ENCODE data around the gene GDE1.

Gene GDE1

DNA sequence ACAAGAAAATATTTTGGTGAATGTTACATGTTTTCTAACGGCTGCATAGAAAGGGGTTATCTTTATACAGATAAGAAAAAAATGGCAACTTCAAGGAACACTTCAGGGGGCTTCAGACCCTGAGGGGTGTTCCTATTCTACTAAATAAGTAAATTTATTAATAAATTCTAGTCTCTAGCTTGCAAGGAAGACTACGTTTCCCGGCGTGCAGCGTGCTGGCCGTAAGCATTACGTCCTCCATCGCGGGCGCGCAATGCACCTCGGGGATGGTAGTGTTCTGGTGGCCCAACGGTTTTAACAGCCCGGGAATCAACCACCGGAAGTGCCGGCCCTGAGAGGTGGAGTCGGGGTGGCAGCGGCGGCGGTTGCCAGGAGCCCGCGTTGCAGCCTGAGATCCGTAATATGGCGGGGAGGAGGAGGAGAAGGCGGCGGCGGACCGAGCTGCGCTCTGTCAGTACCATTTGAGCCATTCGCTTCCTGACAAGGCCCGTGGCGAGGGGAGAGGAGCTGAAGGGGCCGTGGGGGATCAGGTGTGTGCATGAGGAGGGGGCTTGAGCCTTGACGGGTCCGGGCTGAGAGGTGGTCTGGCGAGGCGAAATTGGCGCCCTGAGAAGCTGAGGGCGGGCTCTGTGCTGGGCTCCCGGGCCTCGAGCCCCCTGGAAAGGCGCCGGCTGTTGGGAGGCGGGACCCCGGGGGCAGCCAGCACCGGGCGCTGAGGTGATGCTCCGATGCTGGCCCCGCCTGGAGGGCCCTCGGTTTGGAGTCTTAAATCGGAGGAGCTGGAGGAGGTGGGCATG lies 1.9 kb upstream of the GDE1 start, which contains the start of gene CCP110:
Gene CCP110 (plus strand): TSS at position 384 of the 797 bp plus-strand sequence. CDS start 3,940 bp downstream, outside the sequence.
- DNase-seq, result peak; percentile 95

DNA sequence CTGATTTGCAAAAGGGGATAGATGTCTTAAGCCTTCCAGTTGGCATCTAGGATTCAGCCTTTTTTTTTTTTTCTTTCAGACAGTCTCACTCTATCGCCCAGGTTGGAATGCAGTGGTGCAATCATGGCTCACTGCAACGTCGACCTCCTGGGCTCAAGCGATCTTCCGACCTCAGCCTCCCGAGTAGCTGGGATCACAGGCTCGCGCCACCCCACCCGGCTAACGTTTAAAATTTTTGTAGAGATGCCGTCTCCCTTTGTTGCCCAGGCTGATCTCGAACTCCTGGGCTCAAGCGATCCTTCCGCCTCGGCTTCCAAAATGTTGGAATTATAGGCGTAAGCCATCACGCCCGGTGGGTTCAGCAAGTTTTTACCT lies 1.3 kb upstream of the GDE1 start:
- no peak for DNase-seq

DNA sequence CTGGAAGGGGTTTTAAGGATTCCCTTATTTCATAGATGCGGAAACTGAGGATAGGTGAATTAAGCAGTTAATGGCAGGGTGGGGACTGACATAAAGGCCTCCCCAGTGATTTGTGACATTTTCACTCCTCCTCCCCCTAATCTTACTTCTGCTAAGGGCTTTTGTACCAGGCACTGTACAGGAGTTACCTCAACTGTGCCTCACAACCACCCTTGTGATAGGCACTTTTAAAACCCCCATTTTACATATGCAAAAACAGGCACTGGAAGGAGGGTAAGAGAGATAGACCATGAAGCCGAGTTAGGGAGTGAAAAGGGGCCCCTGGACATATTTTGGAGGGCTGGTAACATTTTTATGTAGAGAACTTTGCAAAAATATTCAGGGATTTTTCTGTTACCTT lies 862 bp upstream of the GDE1 start:
- DNase-seq, result no peak

DNA sequence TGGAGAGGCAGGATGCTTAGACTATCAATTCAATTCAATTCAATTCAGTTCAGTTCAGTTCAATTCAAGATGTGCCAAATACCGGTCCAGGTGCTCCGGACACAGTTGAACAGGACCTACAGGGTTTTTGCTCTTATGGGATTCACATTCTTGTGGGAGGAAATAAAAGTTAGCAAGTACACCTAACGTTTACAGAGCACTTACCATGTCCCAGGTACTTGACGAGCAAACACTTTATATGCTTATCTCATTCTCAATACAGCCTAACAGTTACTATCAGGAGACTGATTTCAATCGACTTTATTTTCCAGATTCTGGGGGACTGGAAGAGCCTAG lies 467 bp upstream of the GDE1 start:
- DNase-seq, result no peak

DNA sequence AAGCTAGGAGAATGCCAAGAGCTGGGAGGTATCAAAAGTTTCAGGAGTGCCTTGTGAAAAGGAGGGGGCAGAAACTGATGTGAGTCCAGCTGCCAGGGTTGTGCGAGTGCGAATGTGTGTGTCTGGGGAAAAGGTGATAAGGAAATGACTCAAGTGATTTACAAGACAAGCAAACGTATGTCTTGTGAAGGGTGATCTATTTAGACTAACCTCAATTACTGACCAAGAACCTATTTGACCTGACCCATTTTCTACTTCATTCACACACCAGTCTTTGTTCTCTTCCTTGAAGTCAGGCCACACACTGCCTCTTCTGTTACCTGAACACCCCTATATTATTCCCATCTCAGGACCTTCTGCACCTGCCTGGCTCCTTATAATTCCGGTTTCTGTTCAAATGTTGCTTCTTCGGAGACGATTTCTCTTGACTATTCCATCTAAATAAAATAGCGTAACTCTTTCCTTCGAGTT lies 1.0 kb downstream of the GDE1 start:
- DNase-seq, result no peak

DNA sequence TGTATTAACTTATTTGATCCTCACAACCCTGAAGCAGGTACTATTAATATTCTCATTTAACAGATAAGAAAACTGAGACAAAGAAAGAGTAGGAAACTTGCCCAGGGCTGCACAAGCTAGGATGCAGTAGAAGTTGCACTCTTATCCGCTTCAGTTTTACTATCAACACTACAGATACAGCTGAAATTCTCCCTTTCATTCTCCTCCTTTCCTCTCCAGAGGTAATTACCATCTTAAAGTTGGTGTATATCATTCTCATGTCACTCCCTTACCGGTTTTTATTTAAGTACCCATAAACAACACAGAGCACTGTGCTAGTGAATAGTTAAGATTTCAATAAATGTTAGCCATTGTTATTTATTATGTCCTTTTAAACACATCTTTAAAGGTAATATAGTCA lies 3.5 kb downstream of the GDE1 start:
- no peak for DNase-seq

DNA sequence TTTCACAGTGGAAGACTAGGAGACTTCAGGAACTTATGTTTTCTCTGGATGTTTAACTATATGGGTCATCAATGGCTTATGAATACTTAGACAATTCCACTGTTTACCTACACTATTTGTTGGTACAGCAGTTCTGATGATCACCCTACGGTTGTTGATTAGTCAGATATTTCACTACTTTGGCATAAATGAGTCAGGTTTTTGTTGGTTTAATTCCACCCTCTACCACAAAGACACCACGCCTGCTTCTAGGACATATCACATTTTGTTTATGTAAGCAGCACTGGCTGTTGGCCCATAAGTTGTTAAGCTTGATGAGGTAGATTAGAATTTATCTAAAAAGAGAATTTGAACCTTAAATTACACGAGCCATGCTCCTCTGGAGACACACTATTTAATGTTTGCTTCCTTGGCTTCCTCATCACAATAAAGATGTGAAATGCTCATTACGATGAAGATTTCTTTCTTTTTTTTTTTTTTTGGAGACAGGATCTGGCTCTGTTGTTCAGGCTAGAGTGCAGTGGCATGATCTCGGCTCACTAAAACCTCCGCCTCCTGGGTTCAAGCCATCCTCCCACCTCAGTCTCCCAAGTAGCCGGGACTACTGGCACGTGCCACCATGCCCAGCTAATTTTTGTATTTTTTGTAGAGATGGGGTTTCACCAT lies 4.3 kb downstream of the GDE1 start:
- DNase-seq, result no peak

DNA sequence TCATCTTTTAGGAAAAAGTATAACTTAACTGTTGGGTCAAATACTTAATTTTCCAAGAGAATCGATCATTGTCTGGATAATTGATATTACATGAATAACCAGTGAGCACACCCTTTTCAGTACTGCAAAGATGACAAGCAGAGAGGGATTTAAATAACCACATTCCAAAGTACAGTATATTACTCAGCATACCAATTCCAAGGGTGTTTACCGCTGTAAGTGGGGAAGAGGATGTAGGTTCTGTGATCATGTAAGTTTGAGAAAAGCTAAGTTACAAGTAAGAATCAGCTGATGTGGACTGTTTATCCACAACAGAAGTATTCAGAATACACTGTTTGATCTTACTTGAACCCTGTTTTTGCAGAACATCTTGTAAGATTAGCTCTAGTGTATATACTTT lies 6.1 kb downstream of the GDE1 start:
- DNase-seq, result no peak

DNA sequence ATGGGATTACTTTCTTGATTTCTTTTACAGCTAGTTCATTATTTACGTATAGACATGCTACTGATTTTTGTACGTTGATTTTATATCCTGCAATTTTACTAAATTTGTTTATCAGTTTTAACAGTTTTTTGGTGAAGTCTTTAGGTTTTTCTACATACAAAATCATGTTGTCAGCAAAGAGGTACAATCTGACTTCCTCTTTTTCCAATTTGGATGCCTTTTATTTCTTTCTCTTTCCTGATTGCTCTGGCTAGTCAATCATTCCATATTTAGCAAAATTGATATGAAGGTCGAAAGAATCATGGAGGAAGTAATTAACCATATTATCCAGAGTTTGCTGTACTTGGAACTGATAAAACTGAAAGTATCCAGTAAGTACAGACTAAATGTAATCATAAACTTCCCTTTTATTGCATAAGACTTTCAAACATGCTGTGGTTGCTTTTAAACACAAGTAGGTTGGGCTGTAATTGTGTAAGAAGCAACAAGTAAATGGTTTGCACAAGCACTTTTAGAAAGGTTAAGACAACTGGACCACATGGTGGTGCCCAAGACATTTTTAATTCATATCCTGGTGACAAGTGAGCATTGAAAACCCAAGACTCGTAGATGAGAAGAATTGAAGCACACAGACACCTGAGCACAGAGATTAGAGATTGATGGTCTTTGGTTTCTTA lies 8.4 kb downstream of the GDE1 start:
- no peak for DNase-seq

DNA sequence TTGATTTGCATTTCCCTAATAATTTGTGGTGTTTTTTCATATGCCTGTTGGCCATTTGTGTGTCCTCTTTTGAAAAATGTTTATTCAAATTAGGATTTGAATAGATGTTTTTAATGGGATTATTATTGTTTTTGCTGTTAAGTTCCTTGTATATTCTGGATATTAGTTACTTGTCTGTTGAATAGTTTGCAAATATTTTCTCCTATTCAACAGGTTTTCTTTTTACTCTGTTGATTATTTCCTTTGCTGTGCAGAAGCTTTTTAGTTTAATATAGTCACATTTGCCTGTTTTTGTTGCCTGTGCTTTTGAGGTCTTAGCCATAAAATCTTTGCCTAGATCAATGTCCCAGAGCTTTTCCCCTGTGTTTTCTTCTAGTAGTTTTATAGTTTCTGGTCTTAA lies 9.6 kb downstream of the GDE1 start:
- DNase-seq, result no peak

DNA sequence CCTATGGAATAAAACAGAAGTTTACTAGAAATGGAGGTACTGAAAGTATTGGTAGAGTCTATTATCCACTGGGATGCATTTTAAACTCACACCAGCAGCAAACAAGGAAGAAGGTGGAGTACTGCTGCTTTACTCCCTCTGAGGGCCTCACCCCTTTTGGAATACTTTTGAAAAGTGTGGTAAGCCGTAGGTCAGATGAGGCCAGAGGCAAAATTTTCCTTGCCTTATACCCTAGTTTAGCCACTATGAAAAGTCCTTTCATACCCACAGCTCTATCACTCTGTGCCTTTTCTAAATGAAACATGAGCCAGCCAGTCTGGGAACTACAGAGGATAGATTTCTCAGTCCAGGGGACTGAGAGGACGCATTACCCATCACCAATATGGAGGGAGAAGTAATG lies 14.0 kb downstream of the GDE1 start:
- DNase-seq, result no peak

DNA sequence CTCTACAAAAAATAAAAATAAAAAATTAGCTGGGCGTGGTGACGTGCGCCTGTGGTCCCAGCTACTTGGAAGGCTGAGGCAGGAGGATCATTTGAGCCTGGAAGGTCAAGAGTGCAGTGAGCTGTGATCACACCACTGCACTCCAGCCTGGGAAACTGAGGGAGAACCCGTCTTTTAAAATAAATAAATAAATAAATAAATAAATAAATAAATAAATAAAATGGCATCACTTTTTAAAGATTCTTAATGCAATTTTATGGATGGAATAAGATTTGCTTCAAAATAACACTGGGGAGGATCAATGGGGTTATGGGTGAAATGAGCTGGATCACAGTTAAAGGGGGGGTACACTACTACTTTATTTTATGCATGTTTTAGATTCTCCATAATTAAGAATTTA lies 14.9 kb downstream of the GDE1 start:
- DNase-seq, result no peak

DNA sequence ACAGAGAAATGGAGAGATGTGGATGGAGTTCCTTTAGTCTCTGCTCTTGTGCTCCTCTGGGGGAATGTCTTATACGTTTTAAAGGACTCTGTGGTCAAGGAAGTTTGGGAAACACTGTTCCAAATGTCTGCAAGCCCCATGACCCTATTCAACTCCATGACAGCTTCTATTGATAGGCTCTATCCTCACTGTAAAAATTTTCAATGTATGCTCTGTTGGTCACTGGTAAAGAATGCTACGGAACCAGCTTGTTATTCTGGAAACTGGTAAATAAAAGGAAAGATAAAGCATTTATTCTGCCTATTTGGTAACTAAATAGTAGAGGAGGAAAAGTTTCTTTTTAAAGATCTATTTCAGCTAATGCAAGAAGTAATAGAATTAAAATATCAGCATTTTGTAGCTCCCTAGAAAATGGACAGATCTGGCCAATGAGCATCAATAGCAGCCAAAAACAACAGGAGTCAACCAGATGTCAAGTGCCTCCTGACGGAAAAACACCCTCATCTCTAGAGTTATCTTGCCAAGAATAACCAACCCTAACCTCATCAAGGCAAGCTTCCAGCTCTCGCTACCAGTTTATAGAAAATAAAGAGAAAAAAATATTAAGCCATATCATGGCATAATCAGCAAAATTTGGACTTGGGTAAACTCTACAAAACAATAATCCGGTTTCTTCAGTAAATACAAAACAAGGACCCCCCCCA lies 16.1 kb downstream of the GDE1 start:
- DNase-seq, result no peak

DNA sequence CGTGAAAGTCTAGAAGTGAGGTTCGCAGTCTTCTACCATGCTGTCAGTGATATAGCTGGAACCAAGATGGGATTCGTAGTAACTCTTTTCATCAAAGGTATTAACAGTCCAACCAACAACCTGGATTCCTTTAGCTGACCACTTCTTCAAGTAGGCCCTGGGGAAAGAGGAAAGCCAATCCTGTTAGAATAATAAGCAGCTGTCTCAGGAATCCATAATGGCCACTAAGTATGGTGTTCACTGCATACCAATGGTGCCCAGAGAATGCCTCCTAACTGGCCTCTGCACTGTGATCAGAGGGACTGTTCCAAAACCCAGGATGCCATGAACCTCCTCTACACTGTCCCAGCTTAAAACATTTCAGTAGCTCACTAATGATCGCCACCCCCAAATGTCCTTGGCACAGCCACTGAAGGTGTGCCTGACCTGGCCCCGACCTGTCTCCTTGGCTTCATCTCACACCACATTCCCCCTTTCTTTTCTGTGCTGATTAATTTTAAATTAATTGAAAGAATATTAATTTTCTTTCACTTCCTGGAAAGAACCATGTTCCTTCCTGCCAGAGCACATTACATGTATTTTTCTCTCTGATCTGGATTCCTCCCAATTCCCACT lies 18.3 kb downstream of the GDE1 start:
- DNase-seq, result no peak

DNA sequence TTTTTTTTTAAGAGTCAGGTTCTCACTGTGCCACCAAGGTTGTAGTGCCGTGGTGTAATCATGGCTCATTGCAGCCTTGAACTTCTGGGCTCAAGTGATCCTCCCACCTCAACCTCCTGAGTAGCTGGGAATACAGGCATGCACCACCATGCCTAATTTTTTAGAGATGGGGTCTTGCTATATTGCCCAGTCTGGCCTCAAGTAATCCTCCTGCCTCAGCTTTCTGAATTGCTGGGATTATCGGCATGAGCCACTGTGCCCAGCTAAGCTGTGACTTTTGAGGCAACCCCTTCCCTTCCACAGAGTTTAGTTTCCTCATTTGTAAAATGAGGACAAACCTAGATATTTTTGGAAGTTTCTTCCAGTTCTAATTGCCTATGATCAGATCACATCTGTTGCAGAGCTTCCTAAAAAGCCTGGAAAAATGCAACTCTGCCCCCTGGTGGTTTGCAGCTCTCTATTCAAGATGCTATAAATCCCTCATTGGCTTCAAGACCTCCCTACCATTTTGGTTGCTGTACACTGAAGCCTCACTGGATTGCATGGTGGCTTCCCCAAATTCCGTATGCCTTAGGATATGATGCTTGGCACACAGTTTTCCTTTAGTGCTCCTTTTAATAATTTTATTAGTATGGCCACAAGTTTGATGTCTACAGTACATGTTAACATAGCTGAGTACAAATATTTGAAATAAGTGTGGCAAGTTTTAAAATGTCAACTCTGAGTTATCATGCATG lies 19.3 kb downstream of the GDE1 start:
- DNase-seq, result peak; percentile 81

DNA sequence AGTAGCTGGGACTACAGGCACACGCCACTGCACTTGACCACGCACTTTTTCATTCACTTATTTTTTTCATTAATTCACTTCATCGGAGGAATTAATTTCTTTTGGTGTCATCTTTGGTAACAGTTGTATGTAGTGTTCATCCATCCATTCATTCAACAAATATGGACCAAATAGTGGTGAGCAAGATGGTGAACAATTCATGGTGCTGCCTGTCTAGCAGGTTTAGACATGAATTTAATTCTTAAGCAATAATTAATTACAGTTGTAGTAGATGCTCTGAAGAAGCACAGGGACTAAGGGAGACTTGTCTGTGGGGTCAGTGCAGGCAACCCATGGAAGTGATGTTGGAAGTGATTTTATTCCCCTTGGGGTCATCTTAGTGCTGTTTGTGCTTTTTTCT lies 22.4 kb downstream of the GDE1 start:
- DNase-seq, result no peak

DNA sequence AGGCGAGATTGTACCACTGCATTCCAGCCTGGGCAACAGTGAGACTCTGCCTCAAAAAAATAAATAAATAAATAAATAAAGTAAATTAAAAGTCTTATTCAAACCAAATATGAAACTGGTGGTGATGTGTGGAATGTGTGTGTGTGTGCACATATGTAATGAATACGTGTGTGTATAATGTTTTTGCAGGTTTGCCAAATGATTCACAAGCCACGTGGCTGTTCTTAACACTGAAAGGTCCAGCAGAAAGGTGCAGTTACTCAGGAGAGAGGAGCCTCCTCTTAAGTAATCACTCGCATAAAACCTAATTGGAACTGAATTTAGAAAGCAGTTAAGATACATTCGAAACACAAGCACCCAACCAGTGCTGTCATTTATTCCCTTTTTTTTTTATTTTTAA lies 22.9 kb downstream of the GDE1 start:
- DNase-seq, result no peak

DNA sequence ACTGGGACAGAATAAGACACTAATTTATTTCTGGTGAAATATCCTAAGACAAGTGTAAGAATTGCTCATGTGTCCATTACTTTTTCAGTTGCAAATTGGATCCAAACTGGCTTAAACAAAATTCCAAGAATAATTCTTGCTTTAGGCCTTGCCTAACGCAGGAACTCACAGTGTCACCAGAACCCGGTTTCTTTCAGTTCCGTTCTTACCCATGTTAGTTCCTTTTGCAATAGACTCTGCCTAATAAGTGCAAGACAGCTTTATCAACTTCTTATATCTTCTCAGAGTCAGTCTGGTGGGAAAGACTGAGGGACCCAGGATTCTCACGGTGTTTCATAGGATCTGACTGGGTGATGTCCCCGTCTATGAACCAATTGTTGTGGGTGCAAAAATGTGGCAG lies 24.7 kb downstream of the GDE1 start:
- DNase-seq, result no peak

DNA sequence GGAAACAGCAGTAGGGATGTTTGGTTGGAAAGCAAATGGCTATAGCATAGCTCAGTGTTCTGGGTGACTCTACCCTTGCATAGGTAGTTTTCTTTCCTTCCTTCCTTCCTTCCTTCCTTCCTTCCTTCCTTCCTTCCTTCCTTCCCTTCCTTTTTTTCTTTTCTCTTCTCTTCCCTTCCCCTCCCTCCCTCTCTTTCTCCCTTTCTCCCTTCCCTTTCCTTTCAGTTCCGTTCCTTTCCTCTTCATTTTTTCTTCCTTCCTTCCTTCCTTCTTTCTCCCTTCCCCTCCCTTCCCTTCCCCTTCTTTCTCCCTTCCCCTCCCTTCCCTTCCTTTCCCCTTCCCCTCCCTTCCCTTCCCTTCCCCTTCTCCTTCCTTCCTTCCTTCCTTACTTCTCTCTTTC lies 31.3 kb downstream of the GDE1 start:
- DNase-seq, result no peak

DNA sequence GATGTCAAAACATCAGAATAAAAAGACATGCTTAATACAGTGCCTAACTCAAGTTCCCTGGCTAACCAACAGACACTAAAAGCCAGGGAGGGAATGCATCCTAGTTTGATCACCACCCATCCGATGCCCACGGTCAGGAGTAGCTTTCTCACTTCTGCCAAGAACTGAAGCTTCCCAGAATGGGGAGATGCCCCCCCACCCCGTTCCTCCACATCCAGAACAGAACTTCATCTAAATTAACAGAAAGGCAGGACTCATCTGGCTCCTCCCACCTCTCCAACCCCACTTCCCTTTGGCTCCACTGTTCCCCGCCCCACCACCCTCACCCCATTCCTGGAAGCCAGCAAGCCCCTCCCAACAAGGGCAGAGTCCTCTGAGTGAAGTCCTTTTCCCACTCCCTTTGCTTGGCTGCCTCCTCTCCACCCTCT lies 33.7 kb downstream of the GDE1 start:
- DNase-seq, result no peak

DNA sequence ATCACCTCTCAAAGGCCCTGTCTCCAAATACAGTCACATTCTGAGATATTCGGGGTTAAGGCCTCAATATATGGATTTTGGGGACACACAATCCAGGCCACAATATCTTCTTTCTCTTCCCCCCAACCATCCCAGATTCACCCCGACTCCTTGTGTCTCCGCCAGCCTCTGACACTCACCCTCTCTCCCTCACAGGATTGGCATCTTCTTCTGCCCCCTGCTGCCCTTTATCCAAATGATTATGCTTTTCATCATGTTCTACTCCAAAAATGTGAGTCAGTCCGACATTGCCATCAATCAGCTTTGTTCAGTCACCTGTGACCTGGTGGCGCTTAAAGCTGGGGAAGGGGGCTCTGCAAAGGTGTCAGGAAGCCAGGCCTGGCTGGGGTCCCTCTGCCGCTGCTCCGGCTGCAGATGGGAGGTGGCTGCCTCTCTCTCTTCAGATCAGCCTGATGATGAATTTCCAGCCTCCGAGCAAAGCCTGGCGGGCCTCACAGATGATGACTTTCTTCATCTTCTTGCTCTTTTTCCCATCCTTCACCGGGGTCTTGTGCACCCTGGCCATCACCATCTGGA lies 35.1 kb downstream of the GDE1 start:
- no peak for DNase-seq

DNA sequence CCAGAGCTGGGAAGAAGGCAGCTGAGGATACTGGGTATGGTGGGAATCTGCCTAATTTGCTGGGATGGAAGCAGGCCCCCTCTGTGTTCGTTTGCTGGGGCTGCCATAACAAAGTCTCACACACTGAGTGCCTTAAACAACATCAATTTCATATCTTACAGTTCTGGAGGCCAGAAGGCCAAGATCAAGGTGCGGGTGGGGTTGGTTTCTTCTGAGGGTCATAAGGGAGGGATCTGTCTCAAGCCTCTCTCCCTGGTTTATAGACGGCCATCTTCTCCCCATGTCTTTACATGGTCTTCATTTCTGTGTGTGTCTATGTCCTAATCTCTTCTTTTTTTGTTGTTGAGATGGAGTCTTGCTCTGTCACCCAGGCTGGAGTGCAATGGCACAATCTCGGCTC lies 35.8 kb downstream of the GDE1 start:
- DNase-seq, result no peak

Data from right forelimb (tissue), 1 donor.